OCI-LY1 (cell line): ENCODE results near the gene ZDHHC14.

Experiments
- EZH2 ChIP-seq: fragments of 200-600 bp; sonication (generic), shearing (Covaris generic); IDR thresholded peaks from 2 replicates; pipeline ENCODE4 v1.8.0; 2017; ENCODE audit warnings: borderline replicate concordance, mixed run types, mild to moderate bottlenecking, antibody characterized with exemption, low read length, moderate library complexity, mixed read lengths
- TF ChIP-seq, protein P1 (sequence below): fragments of 200-600 bp; sonication (generic), shearing (Covaris generic); IDR thresholded peaks from 2 replicates; pipeline ENCODE4 v1.5.1; 2017; ENCODE audit warnings: mild to moderate bottlenecking, antibody characterized with exemption, low read length, moderate library complexity, mixed read lengths

DNA sequence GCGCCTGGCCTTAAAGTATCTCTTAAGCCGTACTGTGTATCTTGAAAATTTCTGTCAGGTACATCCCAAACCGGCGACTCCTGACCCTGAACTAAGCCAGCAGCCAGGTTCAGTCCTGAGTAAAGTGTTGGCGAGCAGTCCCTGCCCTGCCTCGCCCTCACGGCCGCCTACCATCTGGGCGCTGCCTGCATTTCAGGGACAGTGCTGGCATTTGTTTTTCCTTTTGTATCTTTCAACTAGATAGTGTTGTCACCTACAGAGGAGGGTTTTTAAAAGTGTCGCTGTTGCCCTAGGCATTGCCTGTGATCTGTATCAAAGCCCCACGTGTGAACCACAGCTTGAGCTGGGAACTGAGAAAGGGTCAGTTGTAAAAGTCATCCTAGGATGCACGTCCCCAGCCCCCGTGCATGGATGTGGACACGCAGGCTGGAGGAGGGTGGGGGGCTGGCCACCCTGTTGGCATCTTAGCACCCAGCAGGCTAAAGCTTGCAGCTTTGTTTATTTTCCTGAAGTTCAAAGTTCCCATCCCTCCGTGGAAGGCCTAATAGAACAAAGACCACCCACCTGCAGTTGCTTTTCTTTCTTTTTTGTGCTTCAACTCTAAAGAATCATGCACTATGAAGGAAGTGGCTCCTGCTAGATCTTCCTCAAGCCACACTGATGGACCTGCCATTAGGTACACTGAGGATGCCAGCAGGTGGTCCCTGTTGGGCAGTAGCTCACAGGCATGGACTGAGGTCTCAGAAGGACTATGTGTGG is 136.8 kb downstream of the ZDHHC14 start:
- TF ChIP-seq, protein P1, sequence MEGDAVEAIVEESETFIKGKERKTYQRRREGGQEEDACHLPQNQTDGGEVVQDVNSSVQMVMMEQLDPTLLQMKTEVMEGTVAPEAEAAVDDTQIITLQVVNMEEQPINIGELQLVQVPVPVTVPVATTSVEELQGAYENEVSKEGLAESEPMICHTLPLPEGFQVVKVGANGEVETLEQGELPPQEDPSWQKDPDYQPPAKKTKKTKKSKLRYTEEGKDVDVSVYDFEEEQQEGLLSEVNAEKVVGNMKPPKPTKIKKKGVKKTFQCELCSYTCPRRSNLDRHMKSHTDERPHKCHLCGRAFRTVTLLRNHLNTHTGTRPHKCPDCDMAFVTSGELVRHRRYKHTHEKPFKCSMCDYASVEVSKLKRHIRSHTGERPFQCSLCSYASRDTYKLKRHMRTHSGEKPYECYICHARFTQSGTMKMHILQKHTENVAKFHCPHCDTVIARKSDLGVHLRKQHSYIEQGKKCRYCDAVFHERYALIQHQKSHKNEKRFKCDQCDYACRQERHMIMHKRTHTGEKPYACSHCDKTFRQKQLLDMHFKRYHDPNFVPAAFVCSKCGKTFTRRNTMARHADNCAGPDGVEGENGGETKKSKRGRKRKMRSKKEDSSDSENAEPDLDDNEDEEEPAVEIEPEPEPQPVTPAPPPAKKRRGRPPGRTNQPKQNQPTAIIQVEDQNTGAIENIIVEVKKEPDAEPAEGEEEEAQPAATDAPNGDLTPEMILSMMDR = no peak
- no peak for TF ChIP-seq EZH2
